Osteocyte (in vitro differentiated cells): ENCODE results near the gene STRIP1. TPM values are rescaled to one million over a fixed set of nuclear protein-coding genes. Genes with fewer than 3 reads are reported as not detected.

Experiments used
- DNase-seq: peaks from one replicate; pipeline ENCODE4 v3.0.0; 2021; ENCODE audit warnings: mixed read lengths; ENCODE audit not compliant: unreplicated experiment; ENCODE audit errors: extremely low spot score
- H3K27ac Mint-ChIP-seq: one replicate; pipeline ENCODE4 v1.8.0; 2021; ENCODE audit warnings: mild to moderate bottlenecking, mixed read lengths; ENCODE audit not compliant: unreplicated experiment
- H3K27me3 Mint-ChIP-seq: one replicate; pipeline ENCODE4 v1.8.0; 2021; ENCODE audit warnings: mixed read lengths; ENCODE audit not compliant: unreplicated experiment
- H3K36me3 Mint-ChIP-seq: one replicate; pipeline ENCODE4 v1.8.0; 2021; ENCODE audit warnings: mixed read lengths; ENCODE audit not compliant: unreplicated experiment
- H3K4me1 Mint-ChIP-seq: one replicate; pipeline ENCODE4 v1.8.0; 2021; ENCODE audit warnings: mixed read lengths; ENCODE audit not compliant: unreplicated experiment
- H3K4me3 Mint-ChIP-seq: one replicate; pipeline ENCODE4 v1.8.0; 2021; ENCODE audit warnings: mild to moderate bottlenecking, moderate library complexity, mixed read lengths; ENCODE audit not compliant: unreplicated experiment
- H3K9me3 Mint-ChIP-seq: one replicate; pipeline ENCODE4 v1.8.0; 2021; ENCODE audit warnings: mixed read lengths; ENCODE audit not compliant: unreplicated experiment
- CTCF ChIP-seq: fragments of 200-600 bp; sonication (generic); IDR thresholded peaks from 2 replicates; pipeline ENCODE4 v1.5.0; 2021; ENCODE audit warnings: antibody characterized with exemption, mild to moderate bottlenecking, moderate library complexity
- total RNA-seq: library from RNA; stranded (reverse); gene quantifications from 2 replicates; pipeline ENCODE4 v1.2.1, GENCODE V29; 2021

The STRIP1 gene
- total RNA-seq, 1 donor from 2014 or later = 55.7 TPM

DNA sequence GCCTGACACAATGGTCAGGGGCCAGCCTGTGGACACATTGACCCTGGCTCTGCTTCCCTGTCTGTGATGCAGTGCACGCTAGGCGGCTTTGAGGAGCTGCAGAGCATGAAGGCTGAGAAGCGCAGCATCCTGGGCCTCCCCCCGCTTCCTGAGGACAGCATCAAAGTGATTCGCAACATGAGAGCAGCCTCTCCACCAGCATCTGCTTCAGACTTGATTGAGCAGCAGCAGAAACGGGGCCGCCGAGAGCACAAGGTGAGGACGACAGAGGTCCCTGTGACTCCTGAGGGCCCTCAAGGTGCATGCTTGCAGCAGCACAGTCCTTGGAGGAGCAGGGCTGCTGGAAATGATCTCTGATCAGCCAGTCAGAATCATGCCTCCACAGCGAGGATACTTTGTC lies 8.6 kb downstream of the STRIP1 start:
- Mint-ChIP-seq H3K27me3 (no peaks in the 10 kb centered on the region), H3K9me3 (no peaks in the 10 kb centered on the region), H3K27ac (no peak overlapping the region), H3K36me3 (peaks cover 66% of the 10 kb centered on the region), H3K4me3 (no peak overlapping the region), H3K4me1 (no peaks in the 10 kb centered on the region)
- no peak for DNase-seq
- TF ChIP-seq CTCF = no peak

- peaks cover 57% of the 10 kb centered on the region for H3K36me3 Mint-ChIP-seq
Observed at GRCh38 chr1:110047463-110047862, 13.0 kb downstream of the STRIP1 start.

DNA sequence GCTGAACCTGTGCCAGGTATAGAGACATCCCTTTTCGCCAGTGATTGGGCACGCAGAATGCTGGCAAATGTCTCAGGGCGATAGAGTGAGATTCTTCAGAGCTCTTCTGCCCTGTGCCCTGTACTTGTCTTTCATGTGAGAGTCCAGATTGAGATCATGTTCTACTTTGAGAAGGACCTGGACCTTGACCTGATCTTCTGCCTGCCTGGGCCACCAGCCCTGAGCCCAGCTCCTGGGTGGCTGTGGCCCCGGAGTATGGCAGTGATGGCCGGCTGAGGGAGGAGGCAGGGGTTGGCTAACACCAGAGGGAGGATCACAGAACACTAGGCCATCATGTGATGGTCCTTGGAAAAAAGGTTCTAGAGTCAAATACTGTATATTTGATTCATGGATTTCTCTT lies 13.8 kb downstream of the STRIP1 start:
- no peak overlapping the region for H3K27ac Mint-ChIP-seq
- DNase-seq = no peak
- H3K4me3 Mint-ChIP-seq = no peak overlapping the region
- H3K4me1 Mint-ChIP-seq = no peaks in the 10 kb centered on the region
- no peaks in the 10 kb centered on the region for H3K27me3 Mint-ChIP-seq
- H3K9me3 Mint-ChIP-seq = no peaks in the 10 kb centered on the region
- H3K36me3 Mint-ChIP-seq = peaks cover 59% of the 10 kb centered on the region
- TF ChIP-seq CTCF = no peak

More at GRCh38 chr1:110047463-110047862, 13.0 kb downstream of the STRIP1 start:
- H3K9me3 Mint-ChIP-seq = no peaks in the 10 kb centered on the region
- no peaks in the 10 kb centered on the region for H3K4me1 Mint-ChIP-seq
- no peaks in the 10 kb centered on the region for H3K27me3 Mint-ChIP-seq
- TF ChIP-seq CTCF = no peak
- no peak overlapping the region for H3K27ac Mint-ChIP-seq
- H3K4me3 Mint-ChIP-seq = no peak overlapping the region
- no peak for DNase-seq

DNA sequence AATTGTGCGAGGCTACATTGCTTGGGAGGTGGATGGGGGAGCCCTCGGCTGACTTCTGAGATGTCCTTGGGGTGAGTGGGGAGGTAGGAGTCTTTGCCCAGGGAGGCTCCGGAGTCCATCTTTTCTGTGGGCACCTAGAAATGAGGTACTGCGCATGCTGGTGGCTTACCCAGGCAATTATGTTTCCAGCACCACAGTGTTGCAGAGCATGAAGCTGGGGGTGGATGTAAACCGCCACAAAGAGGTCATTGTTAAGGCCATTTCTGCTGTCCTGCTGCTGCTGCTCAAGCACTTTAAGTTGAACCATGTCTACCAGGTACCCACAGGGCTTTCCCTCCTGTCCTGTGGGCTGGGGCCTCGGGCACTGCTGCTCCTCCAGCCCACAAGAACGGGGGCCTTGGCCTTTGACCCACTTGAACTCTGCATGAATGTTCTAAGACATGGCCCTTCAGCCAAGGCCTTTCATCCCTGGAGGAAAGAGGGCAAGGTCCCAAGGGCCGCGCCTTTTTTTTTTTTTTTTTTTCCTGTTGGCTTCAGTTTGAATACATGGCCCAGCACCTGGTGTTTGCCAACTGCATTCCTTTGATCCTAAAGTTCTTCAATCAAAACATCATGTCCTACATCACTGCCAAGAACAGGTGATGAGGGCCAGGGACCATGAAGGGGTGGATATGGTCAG lies 14.6 kb downstream of the STRIP1 start:
- H3K4me3 Mint-ChIP-seq = no peak overlapping the region
- no peaks in the 10 kb centered on the region for H3K27me3 Mint-ChIP-seq
- TF ChIP-seq CTCF = no peak
- no peak overlapping the region for H3K27ac Mint-ChIP-seq
- no peaks in the 10 kb centered on the region for H3K4me1 Mint-ChIP-seq
- DNase-seq = no peak
- no peaks in the 10 kb centered on the region for H3K9me3 Mint-ChIP-seq
- peaks cover 59% of the 10 kb centered on the region for H3K36me3 Mint-ChIP-seq

DNA sequence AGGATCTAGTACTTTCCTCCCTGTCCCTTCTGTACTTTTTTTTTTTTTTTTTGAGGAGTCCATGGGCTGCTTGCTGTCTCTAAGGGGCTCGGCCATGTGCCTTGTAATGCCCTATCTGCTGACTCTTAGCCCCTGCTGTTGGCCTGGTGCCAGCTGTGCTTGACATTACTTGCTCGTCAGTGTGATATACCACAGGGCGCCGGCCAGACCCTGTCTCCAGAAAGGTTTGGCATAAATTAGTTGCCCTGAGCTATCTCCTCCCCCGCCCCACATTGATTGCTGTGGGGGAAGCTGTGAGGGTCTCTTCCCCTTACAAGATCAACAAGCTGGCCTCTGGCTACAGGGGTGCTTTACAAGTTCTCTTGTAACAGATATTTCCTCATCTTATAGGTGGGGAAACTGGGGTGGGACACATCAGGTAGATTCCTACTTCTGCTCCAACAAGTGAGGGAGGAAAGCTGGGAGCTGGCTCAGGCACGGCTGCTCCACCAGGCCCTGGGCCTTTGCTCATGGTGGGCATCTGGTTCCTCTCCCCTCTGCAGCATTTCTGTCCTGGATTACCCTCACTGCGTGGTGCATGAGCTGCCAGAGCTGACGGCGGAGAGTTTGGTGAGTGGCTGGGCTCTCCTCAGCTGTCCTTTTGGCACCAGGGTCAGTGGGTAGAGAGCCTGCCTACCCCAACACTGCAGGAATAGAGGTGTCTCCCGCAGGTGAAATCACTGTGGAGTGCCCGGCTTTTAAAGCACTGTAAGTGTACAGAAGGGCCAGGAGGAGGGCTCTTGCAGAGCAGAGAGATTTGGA lies 15.6 kb downstream of the STRIP1 start:
- peaks cover 2% of the 10 kb centered on the region for H3K4me1 Mint-ChIP-seq
- peaks cover 55% of the 10 kb centered on the region for H3K36me3 Mint-ChIP-seq
- H3K27ac Mint-ChIP-seq = no peak overlapping the region
- TF ChIP-seq CTCF = no peak
- no peak overlapping the region for H3K4me3 Mint-ChIP-seq
- DNase-seq = no peak
- no peaks in the 10 kb centered on the region for H3K27me3 Mint-ChIP-seq
- no peaks in the 10 kb centered on the region for H3K9me3 Mint-ChIP-seq
